Inflammatory macrophage treated with lipopolysaccharide for 4 hours (primary cell): Measurements from ENCODE around the gene KIF4B.
A peak's percentile ranks its signal among the peaks of the same experiment; 100 is the strongest.
"Not testable (repeated sequence)": the region's sequence is repeated elsewhere in the genome, so short reads cannot be mapped to it uniquely, and the experiment has no call there.

ENCODE experiments used
- DNase-seq: peaks from one replicate; pipeline ENCODE4 v3.0.0-alpha.2; 2020

KIF4B gene

DNA sequence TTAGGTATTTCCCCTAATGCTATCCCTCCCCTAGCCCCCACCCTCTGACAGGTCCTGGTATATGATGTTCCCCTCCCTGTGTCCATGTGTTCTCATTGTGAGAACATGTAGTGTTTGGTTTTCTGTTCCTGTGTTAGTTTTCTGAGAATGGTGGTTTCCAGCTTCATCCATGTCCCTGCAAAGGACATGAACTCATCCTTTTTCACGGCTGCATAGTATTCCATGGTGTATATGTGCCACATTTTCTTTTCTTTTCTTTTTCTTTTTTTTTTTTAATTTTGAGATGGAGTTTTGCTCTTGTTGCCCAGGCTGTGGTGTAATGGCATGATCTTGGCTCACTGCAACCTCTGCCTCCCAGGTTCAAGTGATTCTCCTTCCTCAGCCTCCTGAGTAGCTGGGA, 7.3 kb upstream of the KIF4B start:
- DNase-seq, result not testable (repeated sequence)

DNA sequence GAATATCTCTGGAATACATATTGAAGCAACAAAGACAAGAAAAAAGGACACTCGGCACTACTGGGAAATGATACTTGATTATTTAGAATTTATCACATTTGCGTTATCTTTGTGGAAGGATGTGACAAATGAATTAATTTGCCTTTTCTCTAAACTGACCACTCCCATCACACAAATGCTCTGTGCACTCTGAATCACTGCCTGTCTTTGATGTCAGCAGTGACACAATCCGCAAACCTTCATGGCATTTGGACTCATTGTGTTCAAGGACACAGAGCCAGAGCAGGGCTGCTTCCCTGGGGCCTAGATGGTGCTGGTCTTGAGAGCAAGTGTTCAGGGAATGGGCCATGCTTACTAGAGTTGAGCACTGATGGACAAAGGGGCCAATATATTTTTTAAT, 4.9 kb upstream of the KIF4B start:
- no peak for DNase-seq

DNA sequence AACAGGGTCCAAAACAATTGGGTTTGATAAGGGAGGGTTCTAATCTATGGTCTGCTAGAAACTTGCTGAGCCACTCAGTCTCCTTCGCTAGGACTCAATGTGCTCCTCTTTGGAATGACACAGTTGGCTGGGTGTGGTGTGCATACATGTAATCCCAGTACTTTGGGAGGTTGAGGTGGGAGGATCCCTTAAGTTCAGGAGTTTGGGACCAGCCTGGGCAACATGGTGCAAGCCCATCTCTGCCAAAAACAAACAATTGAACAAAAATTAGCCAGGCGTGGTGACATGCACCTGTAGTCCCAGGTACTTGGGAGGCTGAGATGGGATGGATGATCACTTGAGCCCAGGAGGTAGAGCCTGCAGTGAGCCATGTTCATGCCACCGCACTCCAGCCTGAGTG, 2.7 kb upstream of the KIF4B start:
- no peak for DNase-seq

DNA sequence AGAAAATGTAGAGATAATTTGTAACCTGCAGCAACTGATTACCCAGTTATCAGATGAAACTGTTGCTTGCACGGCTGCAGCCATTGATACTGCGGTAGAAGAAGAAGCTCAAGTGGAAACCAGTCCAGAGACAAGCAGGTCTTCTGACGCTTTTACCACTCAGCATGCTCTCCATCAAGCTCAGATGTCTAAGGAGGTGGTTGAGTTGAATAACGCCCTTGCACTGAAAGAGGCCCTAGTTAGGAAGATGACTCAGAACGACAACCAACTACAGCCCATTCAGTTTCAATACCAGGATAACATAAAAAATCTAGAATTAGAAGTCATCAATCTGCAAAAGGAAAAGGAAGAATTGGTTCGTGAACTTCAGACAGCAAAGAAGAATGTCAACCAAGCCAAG, 1.7 kb downstream of the KIF4B start:
- no peak for DNase-seq

DNA sequence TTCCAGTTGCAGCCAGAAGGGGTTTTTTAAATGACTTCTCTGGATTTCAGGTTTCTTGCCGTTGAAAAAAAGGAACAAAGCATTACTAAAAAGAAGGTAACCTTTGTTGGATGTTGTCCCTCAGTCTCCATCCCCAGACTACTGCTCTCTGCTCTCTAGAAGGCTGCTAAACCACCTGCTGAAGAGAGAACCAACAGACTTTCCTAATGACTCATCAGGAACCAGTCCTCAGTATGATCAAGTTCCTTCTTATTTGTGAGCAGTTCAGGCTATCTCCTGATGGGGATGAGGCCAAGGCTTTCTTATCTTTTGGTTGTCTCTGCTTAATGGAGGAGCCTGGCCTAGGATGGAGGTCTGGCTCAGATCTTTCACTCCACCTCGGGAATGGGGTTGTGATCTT, 4.1 kb downstream of the KIF4B start:
- DNase-seq, result no peak

DNA sequence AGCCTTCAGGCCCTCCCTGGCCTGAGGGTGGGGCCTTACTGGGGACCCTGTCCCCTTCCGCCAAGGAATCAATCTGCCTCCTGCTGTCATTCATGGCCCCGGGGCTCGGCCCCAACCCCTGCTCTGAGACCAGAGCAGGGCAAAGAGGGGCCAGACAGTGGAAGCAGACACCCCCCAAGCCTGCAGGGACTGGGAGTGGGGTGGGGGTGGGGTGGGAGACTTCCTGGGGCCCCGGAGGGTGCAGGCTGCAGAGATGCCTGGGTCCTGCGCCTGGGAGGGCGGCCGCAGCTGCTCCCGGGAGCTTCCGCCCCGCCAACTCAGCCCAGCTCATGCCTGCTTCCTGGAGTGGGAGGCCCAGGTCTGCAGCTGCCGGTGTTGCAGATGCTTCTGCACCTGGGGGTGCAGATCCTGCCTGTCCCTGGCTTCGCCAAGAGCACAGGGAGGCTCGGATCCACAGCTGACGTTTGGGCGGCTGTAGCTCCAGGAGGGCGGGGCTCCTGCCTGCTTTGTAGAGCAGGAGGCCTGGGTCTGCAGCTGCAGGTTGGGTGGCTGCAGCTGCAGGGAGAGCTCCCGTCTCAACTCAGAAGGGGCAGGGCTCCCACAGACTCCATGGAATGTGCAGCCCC, 6.2 kb downstream of the KIF4B start:
- no peak for DNase-seq

DNA sequence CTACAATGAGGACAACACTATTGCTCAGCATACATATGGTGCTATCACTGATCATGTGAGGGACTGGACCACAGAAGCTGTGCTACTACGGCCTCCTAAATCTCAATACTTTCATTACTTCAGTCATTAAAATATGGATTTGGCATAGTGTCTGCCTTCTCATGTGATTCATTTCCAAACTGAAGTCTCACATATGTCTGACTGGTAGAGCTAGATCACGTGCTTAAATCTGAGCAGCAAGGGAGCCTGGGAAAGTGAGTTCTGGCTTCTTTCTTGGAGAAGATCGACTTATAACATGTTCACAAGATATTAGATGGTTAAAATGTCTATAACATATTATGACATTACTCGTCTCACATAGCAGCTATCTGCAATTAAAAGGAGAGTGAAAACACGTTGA, 8.3 kb downstream of the KIF4B start:
- no peak for DNase-seq

DNA sequence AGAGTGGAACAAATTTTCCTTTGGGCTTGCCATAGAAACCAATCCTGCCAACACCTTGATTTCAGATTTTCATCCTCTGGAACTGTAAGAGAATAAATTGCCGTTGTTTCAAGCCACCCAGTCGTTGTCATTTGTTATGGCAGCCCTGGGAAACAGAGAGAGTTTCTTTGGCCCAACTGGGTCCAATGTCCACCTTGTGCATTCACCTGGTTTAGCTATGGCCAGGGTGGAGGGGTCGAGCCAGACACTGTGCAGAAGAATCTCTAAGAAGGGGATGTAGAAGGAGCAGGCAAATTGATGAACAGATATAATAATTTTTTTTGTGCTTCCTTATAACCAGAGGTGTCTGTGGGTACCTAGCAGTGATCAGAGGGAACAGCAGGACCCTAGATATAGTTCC, 9.8 kb downstream of the KIF4B start:
- no peak for DNase-seq

DNA sequence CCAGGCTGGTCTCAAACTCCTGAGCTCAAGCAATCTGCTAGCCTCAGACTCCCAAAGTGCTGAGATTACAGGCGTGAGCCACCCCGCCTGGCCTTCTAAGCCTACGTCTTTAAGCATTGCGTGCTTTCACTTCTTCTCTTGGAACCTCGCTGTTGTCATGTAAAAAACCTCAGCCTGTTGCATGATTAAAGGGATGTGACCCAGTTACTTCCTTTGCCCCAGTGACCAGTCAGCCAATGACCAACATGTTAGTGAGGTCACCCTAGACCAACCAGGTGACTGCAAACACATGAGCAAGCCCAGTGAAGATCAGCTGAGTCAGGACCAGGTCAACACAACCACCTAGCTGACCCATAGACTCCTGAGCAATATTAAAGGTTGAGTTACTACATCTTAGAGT, 10.5 kb downstream of the KIF4B start:
- DNase-seq, result peak; percentile 77

DNA sequence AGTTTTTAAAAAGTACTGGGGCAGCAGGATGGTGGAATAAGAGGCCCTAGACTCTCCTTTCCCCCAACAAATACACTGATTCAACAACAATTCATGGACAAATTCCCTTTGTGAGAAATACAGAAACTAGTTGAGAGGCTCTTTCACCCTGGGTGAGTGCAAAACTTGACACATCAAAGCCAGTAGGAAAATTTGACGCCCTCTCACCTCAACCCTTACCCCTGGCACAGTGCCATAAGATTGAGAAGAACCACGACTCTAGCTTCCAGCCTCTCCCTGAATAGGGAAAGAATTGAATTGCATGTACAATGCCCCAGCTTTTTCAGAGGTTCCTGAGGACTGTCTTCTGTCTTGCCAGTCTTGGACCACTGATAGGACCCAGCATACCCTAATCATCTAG, 12.3 kb downstream of the KIF4B start:
- no peak for DNase-seq

DNA sequence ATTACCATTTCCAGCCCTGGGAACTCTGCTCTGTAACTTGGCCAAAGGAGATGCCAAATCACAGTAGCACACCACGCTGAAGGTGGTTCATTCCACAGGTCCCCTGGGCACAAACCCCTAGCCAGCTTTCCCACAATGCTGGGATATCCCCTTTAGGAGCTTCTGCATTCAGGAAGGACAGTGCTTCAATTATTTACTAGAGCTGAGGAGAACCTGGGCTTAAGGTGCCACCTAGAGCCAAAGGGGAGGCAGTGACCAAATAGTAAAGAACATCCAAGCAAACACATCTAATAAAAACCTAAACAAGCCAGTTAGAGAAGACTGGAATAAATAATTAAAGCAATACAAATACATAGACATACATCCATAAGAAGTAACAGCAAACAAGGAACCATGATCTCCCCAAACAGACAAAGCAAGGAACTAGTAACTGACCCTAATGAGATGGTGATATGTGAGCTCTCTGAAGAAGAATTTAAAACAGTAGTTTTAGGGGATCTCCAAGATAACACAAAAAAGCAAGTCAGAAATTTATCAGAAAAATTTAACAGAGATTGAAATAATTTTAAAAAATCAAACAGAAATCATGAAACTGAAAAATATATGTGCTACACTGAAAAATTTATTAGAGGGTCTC, 14.6 kb downstream of the KIF4B start:
- DNase-seq, result no peak

DNA sequence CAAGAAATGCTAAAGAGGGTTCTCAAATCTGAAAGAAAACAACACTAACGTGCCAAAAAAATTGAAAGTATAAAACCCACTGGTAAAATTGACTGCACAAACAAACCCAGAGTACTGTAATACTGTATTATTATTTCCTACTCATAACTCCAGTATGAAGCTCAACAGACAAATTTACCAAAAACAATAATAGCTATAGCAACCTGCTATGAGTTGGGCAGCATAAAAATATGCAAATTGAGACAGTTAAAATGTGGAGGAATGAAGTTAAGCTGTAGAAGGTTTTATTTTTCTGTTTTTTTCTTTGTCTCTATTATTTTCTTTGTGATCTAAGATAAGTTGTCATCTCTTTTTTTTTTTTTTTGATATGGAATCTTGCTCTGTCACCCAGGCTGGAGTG, 15.7 kb downstream of the KIF4B start:
- no peak for DNase-seq

DNA sequence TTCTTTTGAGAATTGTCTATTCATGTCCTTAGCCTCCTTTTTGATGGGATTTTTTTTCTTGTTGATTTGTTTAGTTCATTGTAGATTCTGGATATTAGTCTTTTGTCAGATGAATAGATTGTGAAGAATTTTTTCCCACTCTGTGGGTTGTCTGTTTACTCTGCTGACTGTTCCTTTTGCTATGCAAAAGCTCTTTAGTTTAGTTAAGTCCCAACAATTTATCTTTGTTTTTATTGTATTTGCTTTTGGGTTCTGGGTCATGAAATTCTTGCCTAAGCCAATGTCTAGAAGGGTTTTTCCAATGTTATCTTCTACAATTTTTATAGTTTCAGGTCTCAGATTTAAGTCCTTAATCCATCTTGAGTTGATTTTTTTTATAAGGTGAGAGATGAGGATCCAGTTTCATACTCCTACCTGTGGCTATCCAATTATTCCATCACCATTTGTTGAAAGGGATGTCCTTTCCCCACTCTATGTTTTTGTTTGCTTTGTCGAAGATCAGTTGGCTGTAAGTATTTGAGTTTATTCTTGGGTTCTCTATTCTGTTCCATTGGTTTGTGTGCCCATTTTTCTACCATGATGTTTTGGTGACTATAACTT, 20.7 kb downstream of the KIF4B start:
- not testable (repeated sequence) for DNase-seq

DNA sequence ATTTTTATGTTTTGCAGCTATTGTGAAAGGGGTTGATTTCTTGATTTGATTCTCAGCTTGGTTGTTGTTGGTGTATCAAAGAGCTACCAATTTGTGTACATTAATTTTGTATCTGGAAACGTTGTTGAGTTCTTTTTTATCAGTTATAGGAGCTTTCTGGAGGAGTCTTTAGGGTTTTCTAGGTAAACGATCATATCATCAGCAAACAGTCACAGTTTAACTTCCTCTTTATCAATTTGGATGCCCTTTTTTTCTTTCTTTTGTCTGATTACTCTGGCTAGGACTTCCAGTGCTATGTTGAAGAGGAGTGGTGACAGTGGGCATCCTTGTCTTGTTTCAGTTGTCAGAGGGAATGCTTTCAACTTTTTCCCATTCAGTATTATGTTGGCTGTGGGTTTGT, 21.5 kb downstream of the KIF4B start:
- DNase-seq, result not testable (repeated sequence)

DNA sequence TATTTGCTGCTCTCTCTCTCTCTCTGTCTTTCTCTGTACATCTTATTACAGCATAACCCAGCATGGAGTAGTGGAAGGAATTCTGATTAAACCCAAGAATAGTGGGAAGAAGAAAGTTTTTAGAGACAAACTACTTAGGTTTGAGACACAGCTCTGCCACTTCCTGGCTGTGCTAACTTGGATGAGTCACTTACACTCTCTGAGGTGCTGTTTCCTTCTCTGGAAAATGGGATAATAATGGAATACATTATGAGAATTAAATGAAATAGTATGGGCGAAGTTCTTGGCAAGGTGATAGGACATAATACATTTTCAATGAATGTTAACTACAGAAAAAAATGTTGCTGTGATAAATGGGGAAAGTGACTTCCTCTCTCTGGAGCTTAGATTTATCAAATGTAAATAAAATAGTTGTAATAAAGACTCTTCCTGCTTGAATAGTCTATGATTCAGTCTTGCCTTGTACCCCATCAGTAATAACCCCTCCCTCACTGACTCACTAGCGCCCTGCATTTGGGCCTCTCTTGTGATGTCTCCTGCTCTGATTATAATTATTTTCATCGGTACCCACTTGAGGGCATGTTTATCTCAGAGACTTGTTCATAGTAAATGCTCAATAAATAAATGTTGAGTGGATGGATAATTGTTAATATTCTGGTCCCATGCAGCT, 27.6 kb downstream of the KIF4B start:
- no peak for DNase-seq

DNA sequence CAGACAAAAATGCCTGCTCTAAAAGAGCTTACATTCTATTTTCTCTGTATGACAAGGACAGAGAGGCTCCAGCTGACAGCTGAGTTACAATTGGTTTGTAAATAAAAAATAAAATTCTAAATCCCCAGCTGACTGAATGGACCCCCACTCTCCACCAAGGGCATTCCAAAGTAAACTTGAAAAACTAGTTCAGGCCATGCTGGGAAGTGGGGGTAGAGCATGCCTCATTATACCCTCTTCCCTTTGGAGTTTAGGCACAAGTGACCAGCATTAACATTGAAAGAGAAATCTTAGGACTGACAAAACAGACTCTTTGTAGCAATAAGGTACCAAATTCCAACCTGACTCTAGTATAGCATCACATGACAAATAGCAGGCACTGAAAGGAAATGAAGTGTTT, 31.0 kb downstream of the KIF4B start:
- DNase-seq, result no peak

DNA sequence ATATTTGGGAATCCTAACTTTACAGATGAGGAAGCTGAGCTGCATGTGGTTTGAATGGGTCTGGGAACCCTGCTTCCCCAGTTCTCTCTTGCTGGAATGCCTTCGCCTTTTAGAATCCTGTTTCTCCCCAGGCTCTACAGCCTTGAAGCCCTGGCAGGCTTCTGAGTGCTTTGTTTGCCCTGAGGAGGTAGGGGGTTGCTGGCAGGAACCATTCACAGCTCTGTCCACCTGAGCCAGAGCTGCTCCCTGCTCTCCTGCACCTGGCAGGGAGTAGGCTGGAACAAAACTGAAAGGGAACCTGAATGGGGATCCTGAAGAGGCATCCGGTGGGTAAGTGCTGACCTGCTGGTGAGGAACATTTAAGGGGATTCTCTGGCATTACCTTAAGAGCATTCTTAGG, 33.0 kb downstream of the KIF4B start:
- no peak for DNase-seq

DNA sequence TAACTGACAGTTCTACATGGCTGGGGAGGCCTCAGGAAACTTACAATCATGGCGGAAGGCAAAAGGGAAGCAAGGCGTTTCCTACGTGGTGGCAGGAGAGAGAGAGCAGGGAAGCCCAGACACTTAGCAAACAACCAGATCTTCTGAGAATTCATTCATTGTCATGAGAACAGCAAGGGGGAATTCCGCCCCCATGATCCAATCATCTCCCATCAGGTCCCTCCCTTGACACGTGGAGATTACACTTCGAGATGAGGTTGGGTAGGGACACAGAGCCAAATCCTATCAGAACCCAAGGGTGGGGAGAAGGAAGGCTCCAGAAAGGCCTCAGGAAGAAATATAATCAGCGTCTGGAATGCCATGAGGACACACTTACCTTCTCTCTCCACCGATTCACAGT, 34.3 kb downstream of the KIF4B start:
- no peak for DNase-seq

DNA sequence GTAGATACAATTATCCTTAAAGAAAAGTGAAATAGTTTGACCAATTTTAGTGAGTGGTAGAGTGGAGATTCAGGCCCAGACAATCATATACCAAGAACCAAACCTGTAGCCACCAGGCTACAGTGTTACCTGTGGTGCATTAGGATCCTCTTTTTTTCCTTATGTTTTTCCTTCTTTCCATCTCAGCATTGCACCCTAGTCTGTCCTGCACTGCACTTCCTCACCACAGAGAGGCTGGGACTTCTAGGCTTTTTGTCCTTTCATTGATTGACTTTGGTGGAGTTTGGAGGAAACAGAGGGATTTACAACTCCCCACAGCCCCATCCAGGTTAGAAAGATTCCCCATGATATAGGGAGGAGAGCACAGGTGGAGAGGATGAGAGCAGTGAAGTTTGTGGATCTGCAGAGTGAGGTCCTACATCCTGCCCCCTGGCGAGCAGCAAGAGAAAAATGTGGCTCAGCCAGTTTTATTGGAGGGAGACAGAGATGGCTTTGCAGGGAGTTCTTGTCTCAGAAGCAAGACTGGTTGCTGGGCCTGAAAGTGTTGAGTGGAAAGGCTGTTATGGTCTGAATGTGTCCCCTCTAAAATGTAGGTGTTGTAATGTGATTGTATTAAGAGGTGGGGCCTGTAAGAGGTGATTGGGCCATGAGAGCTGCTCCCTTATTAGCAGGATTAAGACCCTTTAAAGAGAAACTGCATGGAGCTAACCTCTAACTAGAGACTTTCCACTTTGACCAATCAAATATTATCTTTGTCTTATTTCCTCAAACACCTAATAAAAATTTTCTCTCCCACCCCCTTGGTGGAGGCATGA, 36.2 kb downstream of the KIF4B start:
- no peak for DNase-seq

DNA sequence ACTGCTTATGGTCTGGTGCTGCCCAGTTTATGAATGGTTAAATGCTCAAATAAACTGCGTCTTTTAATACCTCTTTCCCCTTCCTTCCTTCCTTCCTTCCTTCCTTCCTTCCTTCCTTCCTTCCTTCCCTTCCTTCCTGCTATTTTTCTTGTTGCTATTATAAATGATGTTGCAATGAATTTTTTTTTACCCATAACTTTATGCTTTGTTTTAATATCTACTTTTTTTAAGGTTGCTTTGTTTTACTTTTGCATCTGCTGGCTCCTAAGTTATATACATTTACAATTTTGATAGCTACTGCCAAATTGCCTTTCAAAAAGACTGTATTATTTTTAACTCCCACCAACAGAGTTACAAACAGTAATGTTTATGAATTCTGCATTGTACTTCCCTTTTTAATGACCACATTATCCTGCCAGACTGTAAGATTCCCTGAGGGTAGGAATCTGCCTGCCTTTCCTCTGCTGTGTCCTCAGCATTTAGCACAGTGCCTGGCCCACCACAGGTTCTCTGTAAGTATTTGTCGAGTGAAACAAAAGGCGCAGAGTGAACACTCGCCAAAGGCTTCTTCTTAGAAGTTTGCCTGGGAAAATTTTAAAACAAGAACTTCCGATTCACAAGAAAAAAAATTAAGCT, 36.9 kb downstream of the KIF4B start:
- DNase-seq, result no peak

DNA sequence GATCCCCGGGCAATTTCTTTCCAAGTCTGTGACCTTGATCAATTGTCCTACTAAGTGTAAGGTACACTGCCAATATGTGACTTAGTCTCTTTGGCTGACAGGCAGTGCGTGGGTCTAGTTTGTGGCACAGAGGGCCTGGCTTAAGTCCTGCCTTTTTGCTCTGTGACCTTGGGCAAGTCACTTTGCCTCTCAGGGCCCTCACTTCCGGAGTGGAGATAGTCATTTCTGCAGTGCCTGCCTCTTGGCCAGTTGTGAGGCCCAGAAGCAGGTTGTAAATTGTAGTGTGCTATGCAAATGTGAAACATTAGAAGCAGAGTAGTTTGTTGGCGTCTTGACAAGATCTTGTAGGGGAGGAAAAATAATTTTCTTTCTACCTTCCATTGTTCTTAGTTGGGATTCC, 39.0 kb downstream of the KIF4B start:
- DNase-seq, result no peak

DNA sequence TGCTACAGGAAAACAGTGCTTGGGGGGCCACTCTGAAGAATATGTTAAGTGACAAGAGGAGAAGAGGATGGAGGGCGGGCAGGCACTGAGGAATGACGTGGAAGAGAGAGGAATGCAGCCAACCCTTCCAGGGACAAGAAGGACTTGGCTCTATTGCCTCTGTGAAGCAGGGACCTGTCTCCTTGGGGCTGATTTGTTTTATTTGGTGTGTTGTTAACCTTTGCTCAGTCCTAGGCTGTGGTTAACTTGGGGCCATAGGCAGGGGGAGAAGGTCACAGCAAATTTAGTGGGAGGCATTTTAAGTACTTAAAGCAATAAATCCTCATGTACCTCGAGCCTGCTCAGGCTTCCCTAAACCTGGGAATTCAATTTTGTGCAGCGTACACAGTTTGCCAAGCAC, 39.9 kb downstream of the KIF4B start:
- no peak for DNase-seq
